Activated CD4-positive, alpha-beta T cell treated with anti-CD3 and anti-CD28 coated beads, Interleukin-2, amount 10 ng/mL, durations not matched to agents 7 days and 5 days (primary cell): Measurements from ENCODE around the gene FOXD2. TPM values are rescaled to one million over a fixed set of nuclear protein-coding genes. Genes with fewer than 3 reads are reported as not detected.

Experiments
- CTCF ChIA-PET: fragments of 350-600 bp; sonication (Branson Sonifier 250); formaldehyde crosslinking; loops from one replicate; lab custom pipeline; 2021; ENCODE audit warnings: antibody characterized with exemption; lab: Charles Lee
- POLR2A ChIA-PET: fragments of 350-600 bp; sonication (Branson Sonifier 250); formaldehyde crosslinking; loops from one replicate; lab custom pipeline; 2021; ENCODE audit warnings: antibody characterized with exemption; lab: Charles Lee
- DNase-seq: peaks from one replicate; pipeline ENCODE4 v3.0.0-alpha.2; 2020
- H3K27ac Mint-ChIP-seq: one replicate; pipeline ENCODE4 v1.8.0; 2021; ENCODE audit warnings: mild to moderate bottlenecking, moderate library complexity, mixed read lengths
- H3K27me3 Mint-ChIP-seq: one replicate; pipeline ENCODE4 v1.8.0; 2021; ENCODE audit warnings: mixed read lengths
- H3K36me3 Mint-ChIP-seq: one replicate; pipeline ENCODE4 v1.8.0; 2021; ENCODE audit warnings: low read depth, mixed read lengths
- H3K4me1 Mint-ChIP-seq: one replicate; pipeline ENCODE4 v1.8.0; 2021; ENCODE audit warnings: mixed read lengths
- H3K4me3 Mint-ChIP-seq: one replicate; pipeline ENCODE4 v1.8.0; 2021; ENCODE audit warnings: mild to moderate bottlenecking, moderate library complexity, mixed read lengths
- H3K9me3 Mint-ChIP-seq: one replicate; pipeline ENCODE4 v1.8.0; 2021; ENCODE audit warnings: mixed read lengths
- total RNA-seq, 2 experiments: library from RNA; stranded (reverse); gene quantifications; one replicate each; pipeline ENCODE4 v1.2.3, GENCODE V29; 2021

FOXD2 gene
- total RNA-seq, 2 experiments from 2014 or later: 0.15 to 0.20 TPM

- peaks cover 9% of the 10 kb centered on the region for H3K4me1 Mint-ChIP-seq
- no peak overlapping the region for H3K27ac Mint-ChIP-seq
- POLR2A ChIA-PET: no interaction called here
- no peak for DNase-seq
- CTCF ChIA-PET: interaction anchor here (1.5 to 2.4 kb wide), 3 partner anchors 17 to 19 kb away, joined by 7 to 10 read pairs (median 7); partner anchors contain the start of gene FOXD2
- H3K27me3 Mint-ChIP-seq: peaks cover 71% of the 10 kb centered on the region
- H3K9me3 Mint-ChIP-seq: no peaks in the 10 kb centered on the region
- no peaks in the 10 kb centered on the region for H3K36me3 Mint-ChIP-seq
- H3K4me3 Mint-ChIP-seq: no peak overlapping the region
These were observed 19.0 kb upstream of the FOXD2 start for GRCh38 chr1:47418681-47419325.

DNA sequence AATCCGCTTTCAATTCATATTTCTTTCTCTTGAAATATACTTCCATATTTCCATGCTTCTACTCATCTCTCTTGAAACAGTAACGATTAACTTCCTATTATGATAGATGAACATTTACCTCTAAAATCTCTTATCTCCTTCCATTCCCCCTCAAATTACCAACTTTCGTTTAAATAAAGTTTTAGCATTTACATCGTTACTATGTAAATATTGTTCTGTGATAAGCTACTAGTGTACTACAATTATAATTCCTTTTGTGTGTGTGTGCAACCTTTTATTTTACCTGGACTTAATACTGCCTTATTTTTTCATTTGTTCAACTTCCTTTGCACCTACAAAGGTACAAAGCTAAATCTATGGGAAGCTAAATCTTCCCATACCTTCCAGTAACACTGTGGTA, 17.3 kb upstream of the FOXD2 start:
- ChIA-PET CTCF (interaction anchor here (1.4 to 2.4 kb wide), 2 partner anchors 12 to 17 kb away, joined by 4 to 10 read pairs; partner anchors contain the start of gene FOXD2), POLR2A (no interaction called here)
- no peaks in the 10 kb centered on the region for H3K36me3 Mint-ChIP-seq

DNA sequence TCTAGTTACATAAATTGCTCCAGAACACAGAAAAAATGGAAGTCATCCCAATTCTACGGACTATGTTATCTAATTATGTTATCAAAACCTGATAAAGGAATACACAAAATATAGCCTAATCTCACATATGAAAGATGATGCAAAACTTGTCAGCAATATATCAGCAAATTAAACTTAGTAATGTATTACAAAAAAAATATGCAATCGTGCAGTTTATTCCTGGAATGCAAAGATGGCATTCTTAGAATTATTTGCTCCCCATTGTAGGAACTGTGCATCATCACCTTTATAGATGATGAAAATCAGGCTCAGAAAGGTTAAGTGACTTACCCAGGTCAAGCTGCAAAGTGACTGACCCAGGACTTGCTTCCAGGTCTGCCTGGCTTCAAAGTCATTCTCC, 14.0 kb upstream of the FOXD2 start:
- Mint-ChIP-seq H3K4me1 (no peaks in the 10 kb centered on the region), H3K9me3 (no peaks in the 10 kb centered on the region), H3K27ac (no peak overlapping the region), H3K36me3 (no peaks in the 10 kb centered on the region), H3K27me3 (peaks cover 28% of the 10 kb centered on the region), H3K4me3 (no peak overlapping the region)
- ChIA-PET CTCF (interaction anchor here (0.5 to 2.1 kb wide), 3 partner anchors 14 to 305 kb away, joined by 3 to 7 read pairs (median 3); partner anchors contain the start of gene FOXD2), POLR2A (no interaction called here)
- DNase-seq: no peak

More for the DNA sequence above, 17.3 kb upstream of the FOXD2 start:
- Mint-ChIP-seq H3K27me3 (peaks cover 53% of the 10 kb centered on the region), H3K4me3 (no peak overlapping the region), H3K27ac (no peak overlapping the region), H3K9me3 (no peaks in the 10 kb centered on the region), H3K4me1 (peaks cover 7% of the 10 kb centered on the region)
- DNase-seq: no peak

DNA sequence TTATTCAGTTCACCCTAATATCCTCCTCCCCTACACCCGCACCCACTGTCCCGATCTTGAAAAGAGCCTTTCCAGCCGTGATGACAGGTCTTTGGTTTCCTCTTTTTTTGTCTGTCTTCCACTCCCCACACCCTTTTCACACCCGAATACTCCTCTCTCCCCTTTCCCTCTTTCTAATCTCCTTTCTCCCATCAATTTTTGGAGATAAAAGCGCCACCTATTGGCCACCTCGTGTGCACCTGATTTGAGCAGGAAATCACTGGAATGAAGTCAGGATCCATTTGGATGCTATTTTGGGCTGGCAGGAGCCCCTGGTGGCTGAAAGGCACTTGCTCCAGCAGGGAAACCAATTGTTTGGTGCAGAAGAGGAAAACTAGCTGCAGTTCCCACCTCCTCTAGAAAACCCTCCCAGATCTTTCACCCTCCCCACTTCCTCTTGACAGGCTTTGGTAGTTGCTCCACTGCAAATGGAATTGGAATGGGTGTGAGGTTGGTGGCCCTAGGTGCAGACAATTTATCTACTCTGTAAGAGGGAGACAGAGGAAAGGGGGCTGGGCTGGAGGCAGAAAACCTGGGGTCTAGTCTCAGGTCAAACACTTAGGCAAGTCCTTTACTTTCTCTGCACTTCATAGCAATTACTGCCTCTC, 13.4 kb upstream of the FOXD2 start:
- Mint-ChIP-seq H3K36me3 (no peaks in the 10 kb centered on the region), H3K27ac (no peak overlapping the region), H3K27me3 (peaks cover 22% of the 10 kb centered on the region), H3K9me3 (no peaks in the 10 kb centered on the region), H3K4me3 (no peak overlapping the region), H3K4me1 (no peaks in the 10 kb centered on the region)
- ChIA-PET POLR2A (no interaction called here), CTCF (interaction anchor here (0.6 to 2.1 kb wide), 2 partner anchors 13 to 477 kb away, joined by 3 to 7 read pairs; partner anchors contain the start of gene FOXD2)
- no peak for DNase-seq

DNA sequence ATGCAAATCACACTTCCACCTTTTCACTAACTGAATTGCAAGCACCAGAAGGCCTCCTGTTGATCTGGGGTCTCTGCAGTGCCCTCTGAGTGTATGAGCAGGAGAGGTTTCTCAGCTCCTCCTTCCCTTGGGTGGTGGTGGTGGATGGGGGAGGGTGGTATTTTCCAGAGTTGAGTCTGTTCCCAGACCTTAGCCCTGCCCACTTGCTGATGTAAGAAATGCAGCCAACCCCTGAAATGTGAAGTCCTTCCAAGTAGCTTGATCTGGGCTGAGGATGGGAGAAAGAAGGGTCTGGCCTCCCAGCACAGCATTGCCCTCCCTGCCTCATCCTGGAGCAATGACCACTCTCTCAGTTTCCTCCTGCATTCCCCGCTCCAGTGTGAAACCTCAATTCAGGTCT, 6.3 kb upstream of the FOXD2 start:
- Mint-ChIP-seq H3K27ac (no peak overlapping the region), H3K36me3 (peaks cover 32% of the 10 kb centered on the region), H3K4me3 (no peak overlapping the region), H3K9me3 (no peaks in the 10 kb centered on the region), H3K4me1 (peaks cover 42% of the 10 kb centered on the region), H3K27me3 (peaks cover 33% of the 10 kb centered on the region)
- ChIA-PET POLR2A (no interaction called here), CTCF (interaction anchor here (0.6 to 1.7 kb wide), 5 partner anchors 11 to 295 kb away, joined by 3 to 5 read pairs (median 4); no protein-coding TSS in a partner anchor)
- no peak for DNase-seq

- Mint-ChIP-seq H3K36me3 (peaks cover 32% of the 10 kb centered on the region), H3K4me1 (peaks cover 44% of the 10 kb centered on the region), H3K27me3 (peaks cover 33% of the 10 kb centered on the region), H3K27ac (no peak overlapping the region), H3K4me3 (peak overlapping the region; percentile 44), H3K9me3 (no peaks in the 10 kb centered on the region)
- POLR2A ChIA-PET: interaction anchor here (0.6 kb wide), 1 partner anchor 11 kb away, joined by 3 read pairs; no protein-coding TSS in a partner anchor
- DNase-seq: peak; percentile 54
- CTCF ChIA-PET: interaction anchor here (0.6 to 1.7 kb wide), 6 partner anchors 11 to 294 kb away, joined by 3 to 5 read pairs (median 4); no protein-coding TSS in a partner anchor
These were observed 5.5 kb upstream of the FOXD2 start for GRCh38 chr1:47432071-47433036.

- Mint-ChIP-seq H3K4me3 (peak overlapping the region; percentile 10), H3K36me3 (peaks cover 32% of the 10 kb centered on the region), H3K27ac (no peak overlapping the region), H3K4me1 (peaks cover 44% of the 10 kb centered on the region), H3K9me3 (no peaks in the 10 kb centered on the region), H3K27me3 (peaks cover 33% of the 10 kb centered on the region)
- ChIA-PET CTCF (interaction anchor here (0.9 to 1.7 kb wide), 5 partner anchors 9 to 293 kb away, joined by 3 to 5 read pairs (median 3); no protein-coding TSS in a partner anchor), POLR2A (no interaction called here)
- DNase-seq: no peak
These were observed 4.8 kb upstream of the FOXD2 start for GRCh38 chr1:47433037-47433421.

GRCh38 chr1:47433477-47434050, 4.3 kb upstream of the FOXD2 start:
- H3K27me3 Mint-ChIP-seq: peaks cover 36% of the 10 kb centered on the region
- DNase-seq: no peak
- no peak overlapping the region for H3K27ac Mint-ChIP-seq
- peak overlapping the region; percentile 10 for H3K4me3 Mint-ChIP-seq
- H3K9me3 Mint-ChIP-seq: no peaks in the 10 kb centered on the region
- CTCF ChIA-PET: interaction anchor here (1.0 to 1.7 kb wide), 3 partner anchors 9 to 293 kb away, joined by 3 to 5 read pairs (median 5); no protein-coding TSS in a partner anchor
- H3K4me1 Mint-ChIP-seq: peaks cover 46% of the 10 kb centered on the region
- peaks cover 32% of the 10 kb centered on the region for H3K36me3 Mint-ChIP-seq
- POLR2A ChIA-PET: no interaction called here

DNA sequence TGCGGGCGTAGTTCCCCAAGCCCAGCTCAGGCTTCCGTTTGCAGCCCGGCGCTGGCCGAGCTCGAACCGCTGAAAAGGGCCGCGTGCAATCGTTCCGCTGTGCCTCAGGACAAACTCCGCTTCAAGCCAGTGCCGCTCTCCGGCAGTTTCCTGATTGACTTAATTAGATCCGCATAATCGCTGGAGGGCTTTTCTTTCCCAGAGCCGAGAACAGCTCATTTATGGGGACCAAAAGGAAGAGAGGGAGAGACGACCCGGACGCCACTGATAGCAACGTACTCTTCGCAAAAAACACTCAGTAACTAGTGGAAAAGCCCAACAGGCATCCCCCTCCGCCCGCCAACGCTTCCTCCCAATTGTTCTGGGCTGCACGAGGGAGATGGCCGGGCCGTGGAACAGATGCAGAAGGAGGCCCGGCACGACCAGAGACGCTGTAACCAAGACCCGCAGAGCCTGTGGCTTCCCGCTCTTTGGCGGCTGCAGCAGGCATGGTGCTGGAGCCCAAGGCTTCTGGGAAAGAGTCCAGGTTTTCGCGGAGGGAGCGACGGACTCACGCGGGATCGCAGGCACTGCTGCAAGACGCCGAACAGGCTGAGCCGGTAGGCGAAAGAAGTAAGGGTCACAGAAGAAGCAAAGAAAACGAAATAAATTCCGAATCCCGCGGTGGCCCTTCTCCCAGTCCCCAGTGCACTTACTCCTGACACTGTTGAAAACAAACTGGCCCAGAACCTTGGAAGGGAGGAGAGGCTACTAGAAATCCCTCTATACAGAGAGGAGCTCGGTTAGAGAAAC, 3.6 kb upstream of the FOXD2 start:
- DNase-seq: no peak
- ChIA-PET POLR2A (no interaction called here), CTCF (interaction anchor here (1.0 to 2.5 kb wide), 4 partner anchors 8 to 292 kb away, joined by 3 to 8 read pairs (median 5); no protein-coding TSS in a partner anchor)
- Mint-ChIP-seq H3K27ac (no peak overlapping the region), H3K9me3 (no peaks in the 10 kb centered on the region), H3K36me3 (peaks cover 32% of the 10 kb centered on the region), H3K4me1 (peaks cover 46% of the 10 kb centered on the region), H3K4me3 (no peak overlapping the region), H3K27me3 (peaks cover 36% of the 10 kb centered on the region)

DNA sequence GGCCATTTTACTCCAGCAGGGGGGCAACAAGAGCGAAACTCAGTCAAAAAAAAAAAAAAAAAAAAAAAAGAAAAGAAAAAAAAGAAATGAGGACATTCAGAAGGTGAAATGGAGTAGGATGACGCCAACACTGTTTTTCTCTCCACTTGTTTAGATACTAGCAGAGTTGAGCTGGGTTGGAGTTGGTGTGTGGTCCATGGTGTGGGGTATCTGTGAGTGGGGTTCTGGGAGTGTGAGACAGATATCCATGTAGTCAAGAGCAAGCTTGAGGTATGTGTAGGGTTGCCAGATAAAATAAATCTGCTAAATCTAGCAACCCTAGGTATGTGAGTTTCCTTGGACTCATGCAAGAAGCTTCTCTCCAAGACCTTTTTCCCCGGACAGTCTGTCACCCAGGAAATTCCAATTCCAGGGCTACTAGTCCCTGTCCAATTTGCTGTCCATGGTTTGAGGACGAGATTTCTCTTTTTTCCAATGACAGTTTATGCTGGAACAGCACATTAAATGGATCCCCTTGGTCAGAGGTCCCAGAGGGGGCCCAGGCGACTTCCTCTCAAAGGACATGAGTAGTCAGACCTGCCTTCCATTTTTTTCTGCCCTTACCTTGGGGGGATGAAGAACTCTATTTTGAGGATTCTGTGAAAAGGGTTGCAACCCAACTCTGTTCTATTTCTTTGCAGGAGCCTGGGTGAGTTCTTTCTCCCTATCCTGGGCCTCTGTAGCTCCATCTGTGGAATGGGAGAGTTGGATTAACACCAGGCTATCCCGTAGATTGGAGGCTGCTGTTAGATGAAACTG, 2.1 kb upstream of the FOXD2 start:
- Mint-ChIP-seq H3K9me3 (no peaks in the 10 kb centered on the region), H3K4me3 (peak overlapping the region; percentile 93), H3K27ac (no peak overlapping the region), H3K36me3 (peaks cover 32% of the 10 kb centered on the region), H3K4me1 (peaks cover 48% of the 10 kb centered on the region), H3K27me3 (peaks cover 36% of the 10 kb centered on the region)
- DNase-seq: no peak
- ChIA-PET POLR2A (interaction anchor here (0.6 kb wide), 1 partner anchor 23 kb away, joined by 5 read pairs; no protein-coding TSS in a partner anchor), CTCF (interaction anchor here (0.6 to 4.6 kb wide), 14 partner anchors 7 to 291 kb away, joined by 3 to 36 read pairs (median 4); no protein-coding TSS in a partner anchor)
